Endothelial cell (in vitro differentiated cells): Measurements from ENCODE around the gene TMEM42. TPM values are rescaled to one million over a fixed set of nuclear protein-coding genes. Genes with fewer than 3 reads are reported as not detected.

Source experiments
- DNase-seq: peaks from one replicate; pipeline ENCODE4 v3.0.0; 2021; ENCODE audit warnings: low spot score
- H3K27ac Mint-ChIP-seq: one replicate; pipeline ENCODE4 v1.8.0; 2021; ENCODE audit warnings: mixed read lengths, inconsistent platforms; ENCODE audit not compliant: unreplicated experiment
- H3K27me3 Mint-ChIP-seq: one replicate; pipeline ENCODE4 v1.8.0; 2021; ENCODE audit warnings: mild to moderate bottlenecking, moderate library complexity, mixed read lengths, inconsistent platforms; ENCODE audit not compliant: unreplicated experiment
- H3K36me3 Mint-ChIP-seq: one replicate; pipeline ENCODE4 v1.8.0; 2021; ENCODE audit warnings: mild to moderate bottlenecking, low read depth, mixed read lengths, inconsistent platforms; ENCODE audit not compliant: unreplicated experiment
- H3K4me1 Mint-ChIP-seq: one replicate; pipeline ENCODE4 v1.8.0; 2021; ENCODE audit warnings: mild to moderate bottlenecking, mixed read lengths, inconsistent platforms; ENCODE audit not compliant: unreplicated experiment
- H3K4me3 Mint-ChIP-seq: one replicate; pipeline ENCODE4 v1.8.0; 2021; ENCODE audit warnings: mild to moderate bottlenecking, mixed read lengths, inconsistent platforms; ENCODE audit not compliant: unreplicated experiment
- H3K9me3 Mint-ChIP-seq: one replicate; pipeline ENCODE4 v1.8.0; 2021; ENCODE audit warnings: mixed read lengths, inconsistent platforms; ENCODE audit not compliant: unreplicated experiment
- CTCF ChIP-seq: fragments of 200-600 bp; sonication (generic); IDR thresholded peaks from one replicate; pipeline ENCODE4 v1.5.0; 2021; ENCODE audit warnings: antibody characterized with exemption; ENCODE audit not compliant: unreplicated experiment
- total RNA-seq: library from RNA; stranded (reverse); fragmentation: NEBNext Ultra II Directional; extraction: Animal tissue kit (Norgen Biotek cat#: 25700); gene quantifications from one replicate; pipeline ENCODE4 v1.2.1, GENCODE V29; 2021; ENCODE audit not compliant: unreplicated experiment

TMEM42 gene
- total RNA-seq, 1 donor from 2014 or later, result 17.7 TPM

DNA sequence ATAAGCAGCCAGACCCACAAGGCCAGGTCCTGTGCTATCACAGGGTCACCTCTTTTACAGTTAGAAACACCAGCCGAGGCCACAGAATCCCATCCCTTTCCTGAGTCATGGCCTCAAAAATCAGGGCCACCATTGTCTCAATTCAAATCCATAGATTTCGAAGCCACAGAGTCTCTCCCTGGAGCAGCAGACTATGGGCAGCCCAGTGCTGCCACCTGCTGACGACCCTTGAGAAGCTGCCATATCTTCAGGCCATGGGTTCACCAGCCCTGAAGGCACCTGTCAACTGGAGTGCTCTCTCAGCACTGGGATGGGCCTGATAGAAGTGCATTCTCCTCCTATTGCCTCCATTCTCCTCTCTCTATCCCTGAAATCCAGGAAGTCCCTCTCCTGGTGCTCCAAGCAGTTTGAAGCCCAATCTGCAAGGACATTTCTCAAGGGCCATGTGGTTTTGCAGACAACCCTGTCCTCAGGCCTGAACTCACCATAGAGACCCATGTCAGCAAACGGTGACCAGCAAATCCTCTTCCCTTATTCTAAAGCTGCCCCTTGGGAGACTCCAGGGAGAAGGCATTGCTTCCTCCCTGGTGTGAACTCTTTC lies 52.3 kb downstream of the TMEM42 start:
- DNase-seq, result peak; percentile 86
- no peak overlapping the region for H3K4me3 Mint-ChIP-seq
- H3K27me3 Mint-ChIP-seq, result no peaks in the 10 kb centered on the region
- TF ChIP-seq CTCF, result peak; percentile 85
- peak overlapping the region; percentile 53 for H3K27ac Mint-ChIP-seq
- H3K9me3 Mint-ChIP-seq, result no peaks in the 10 kb centered on the region
- H3K4me1 Mint-ChIP-seq, result peaks cover 11% of the 10 kb centered on the region
- H3K36me3 Mint-ChIP-seq, result peaks cover 8% of the 10 kb centered on the region

- no peak overlapping the region for H3K4me3 Mint-ChIP-seq
- peaks cover 11% of the 10 kb centered on the region for H3K4me1 Mint-ChIP-seq
- no peaks in the 10 kb centered on the region for H3K27me3 Mint-ChIP-seq
- peak; percentile 44 for DNase-seq
- TF ChIP-seq CTCF, result no peak
- H3K27ac Mint-ChIP-seq, result no peak overlapping the region
- H3K36me3 Mint-ChIP-seq, result peaks cover 11% of the 10 kb centered on the region
- no peaks in the 10 kb centered on the region for H3K9me3 Mint-ChIP-seq
Observed at GRCh38 chr3:44914936-44915335, 53.2 kb downstream of the TMEM42 start.

Other genes starting within 250 kb of the TMEM42 start
- gene ZNF197, start 236.9 kb upstream of the TMEM42 start, total RNA-seq, result 29.6 TPM
- gene ZNF35, start 213.2 kb upstream of the TMEM42 start, total RNA-seq, result 29.1 TPM
- 2.6 TPM for gene ZNF502, start 149.3 kb upstream of the TMEM42 start, total RNA-seq
- 4.7 TPM for gene ZNF501, start 132.3 kb upstream of the TMEM42 start, total RNA-seq
- gene KIAA1143, start 100.3 kb upstream of the TMEM42 start, total RNA-seq, result 37.9 TPM
- 6.0 TPM for gene KIF15, start 100.1 kb upstream of the TMEM42 start, total RNA-seq
- not detected for gene TGM4, start 12.7 kb downstream of the TMEM42 start, total RNA-seq
- gene ZDHHC3, start 114.3 kb downstream of the TMEM42 start, total RNA-seq, result 135 TPM
- gene EXOSC7, start 114.3 kb downstream of the TMEM42 start, total RNA-seq, result 33.2 TPM
- 0.41 TPM for gene CLEC3B, start 164.4 kb downstream of the TMEM42 start, total RNA-seq